GM18498 (cell line): ENCODE data around the gene TLL1.

Experiments
- ATAC-seq: cut with Tn5 transposase; IDR thresholded peaks from one replicate; pipeline ENCODE4 v1.9.1; 2021; ENCODE audit warnings: mild to moderate bottlenecking, moderate library complexity; ENCODE audit not compliant: unreplicated experiment

TLL1 gene

GRCh38 chr4:165879641-165880040 is 6.6 kb downstream of the TLL1 start:
- ATAC-seq = no peak

- ATAC-seq = no peak
Measured at GRCh38 chr4:165894159-165894558, 21.1 kb downstream of the TLL1 start.

- ATAC-seq = no peak
Measured at GRCh38 chr4:165905405-165906027, 32.5 kb downstream of the TLL1 start.

- ATAC-seq = no peak
Measured at GRCh38 chr4:165906272-165906671, 33.2 kb downstream of the TLL1 start.

- no peak for ATAC-seq
Measured at GRCh38 chr4:165909947-165910346, 36.9 kb downstream of the TLL1 start.

GRCh38 chr4:165915215-165915614 is 42.2 kb downstream of the TLL1 start:
- ATAC-seq = no peak

- ATAC-seq = no peak
Measured at GRCh38 chr4:165921546-165921945, 48.5 kb downstream of the TLL1 start.

GRCh38 chr4:165922747-165923146 is 49.7 kb downstream of the TLL1 start:
- ATAC-seq = no peak

- no peak for ATAC-seq
Measured at GRCh38 chr4:165926307-165926706, 53.3 kb downstream of the TLL1 start.

- ATAC-seq = no peak
Measured at GRCh38 chr4:165927366-165927765, 54.3 kb downstream of the TLL1 start.

GRCh38 chr4:165927815-165928214 is 54.8 kb downstream of the TLL1 start:
- no peak for ATAC-seq

- no peak for ATAC-seq
Measured at GRCh38 chr4:165928601-165929000, 55.6 kb downstream of the TLL1 start.

- no peak for ATAC-seq
Measured at GRCh38 chr4:165929662-165930061, 56.6 kb downstream of the TLL1 start.

- ATAC-seq = no peak
Measured at GRCh38 chr4:165931741-165932140, 58.7 kb downstream of the TLL1 start.

GRCh38 chr4:165944900-165945299 is 71.9 kb downstream of the TLL1 start:
- no peak for ATAC-seq

GRCh38 chr4:165945991-165946390 is 73.0 kb downstream of the TLL1 start:
- no peak for ATAC-seq

GRCh38 chr4:165947019-165947418 is 74.0 kb downstream of the TLL1 start:
- ATAC-seq = no peak

GRCh38 chr4:165953181-165953580 is 80.1 kb downstream of the TLL1 start:
- ATAC-seq = no peak

GRCh38 chr4:165963621-165964020 is 90.6 kb downstream of the TLL1 start:
- ATAC-seq = no peak

GRCh38 chr4:165964591-165964990 is 91.6 kb downstream of the TLL1 start:
- ATAC-seq = no peak

GRCh38 chr4:165965503-165965902 is 92.5 kb downstream of the TLL1 start:
- no peak for ATAC-seq

- no peak for ATAC-seq
Measured at GRCh38 chr4:165966833-165967232, 93.8 kb downstream of the TLL1 start.

GRCh38 chr4:165967486-165967885 is 94.4 kb downstream of the TLL1 start:
- ATAC-seq = no peak
